HepG2 (cell line): ENCODE measurements around the gene ZNF222. TPM values are rescaled to one million over a fixed set of nuclear protein-coding genes. Genes with fewer than 3 reads are reported as not detected.
A peak's percentile ranks its signal among the peaks of the same experiment; 100 is the strongest.

Experiments
- ATF1 ChIP-seq: IDR thresholded peaks from 2 replicates; pipeline ENCODE4 v1.6.1; 2016; ENCODE audit warnings: mild to moderate bottlenecking, control low read depth
- KLF12 ChIP-seq: sonication (generic); formaldehyde crosslinking; IDR thresholded peaks from 2 replicates; pipeline ENCODE4 v1.4.0; 2020; ENCODE audit warnings: missing genetic modification reagents, borderline replicate concordance
- KMT2B ChIP-seq: IDR thresholded peaks from 2 replicates; pipeline ENCODE4 v1.6.1; 2016; ENCODE audit warnings: missing genetic modification reagents, missing compliant biosample characterization
- NFIB ChIP-seq: sonication (generic); formaldehyde crosslinking; IDR thresholded peaks from 2 replicates; pipeline ENCODE4 v1.9.0; 2021; ENCODE audit warnings: missing genetic modification reagents, mild to moderate bottlenecking, borderline replicate concordance
- RXRA ChIP-seq: sonication (generic); formaldehyde crosslinking; IDR thresholded peaks from 2 replicates; pipeline ENCODE4 v1.5.1; 2020; ENCODE audit warnings: missing genetic modification reagents
- SALL1 ChIP-seq: sonication (generic); formaldehyde crosslinking; IDR thresholded peaks from 2 replicates; pipeline ENCODE4 v1.8.0; 2022; ENCODE audit warnings: mild to moderate bottlenecking, missing genetic modification reagents
- SAP130 ChIP-seq: IDR thresholded peaks from 2 replicates; pipeline ENCODE4 v1.6.1; 2016; ENCODE audit warnings: low read depth
- SUZ12 ChIP-seq: fragments of 150-350 bp; IDR thresholded peaks from 2 replicates; pipeline ENCODE4 v1.6.1; 2014; ENCODE audit warnings: low read depth, low read length
- ZNF20 ChIP-seq: sonication (generic); formaldehyde crosslinking; IDR thresholded peaks from 2 replicates; pipeline ENCODE4 v1.4.0; 2020; ENCODE audit warnings: mild to moderate bottlenecking, moderate library complexity, missing genetic modification reagents
- ZNF205 ChIP-seq: IDR thresholded peaks from 2 replicates; pipeline ENCODE4 v1.6.1; 2018; ENCODE audit warnings: missing biosample characterization, missing genetic modification reagents
- ZNF3 ChIP-seq: IDR thresholded peaks from 2 replicates; pipeline ENCODE4 v1.7.0; 2017; ENCODE audit warnings: inconsistent platforms
- ZNF563 ChIP-seq: sonication (generic); formaldehyde crosslinking; IDR thresholded peaks from 2 replicates; pipeline ENCODE4 v1.8.0; 2022; ENCODE audit warnings: mild to moderate bottlenecking, moderate library complexity, missing genetic modification reagents
- ZSCAN30 ChIP-seq: sonication (generic); formaldehyde crosslinking; IDR thresholded peaks from 2 replicates; pipeline ENCODE4 v1.5.0; 2020; ENCODE audit warnings: mild to moderate bottlenecking, missing genetic modification reagents
- ZZZ3 ChIP-seq: sonication (generic); formaldehyde crosslinking; IDR thresholded peaks from 2 replicates; pipeline ENCODE4 v1.4.0; 2020; ENCODE audit warnings: missing genetic modification reagents, mild to moderate bottlenecking, borderline replicate concordance
- polyA plus RNA-seq, 8 experiments: library from polyadenylated mRNA; depleted of rRNA in 3 of 8; stranded (reverse) in 7 of 8; unstranded in 1 of 8; fragments of >200 nt; fragmentation: Illumina TruSeq in 4 of 8; extraction: Trizol in 4 of 8; gene quantifications; 2 replicates each; pipeline versions ENCODE4 v1.2.1 to v1.2.3, GENCODE V29; 2011 to 2016; ENCODE audit warnings: low read depth in 4 of 8, missing spikeins in 1 of 8, mixed read lengths in 1 of 8; ENCODE audit not compliant: insufficient read depth in 1 of 8
- total RNA-seq, 5 experiments: library from RNA; depleted of rRNA; stranded (reverse); fragments of >200 nt; fragmentation: Illumina TruSeq; extraction: Trizol; gene quantifications; 2 replicates each; pipeline ENCODE4 v1.2.3, GENCODE V29; 2016; ENCODE audit warnings: low read depth in 1 of 5
- TF ChIP-seq, protein P1 (sequence below): sonication (generic); formaldehyde crosslinking; IDR thresholded peaks from 2 replicates; pipeline ENCODE4 v1.8.0; 2023; ENCODE audit warnings: mild to moderate bottlenecking, missing genetic modification reagents
- TF ChIP-seq, protein P2 (sequence below): sonication (generic); formaldehyde crosslinking; IDR thresholded peaks from 2 replicates; pipeline ENCODE4 v1.4.0; 2020; ENCODE audit warnings: missing genetic modification reagents
- TF ChIP-seq, protein P3 (sequence below): sonication (generic); formaldehyde crosslinking; IDR thresholded peaks from 2 replicates; pipeline ENCODE4 v1.4.0; 2020; ENCODE audit warnings: missing genetic modification reagents, mild to moderate bottlenecking, borderline replicate concordance
- TF ChIP-seq, protein P4 (sequence below): fragments of 450-650 bp; IDR thresholded peaks from 2 replicates; pipeline ENCODE4 v1.6.1; 2017
- TF ChIP-seq, protein P5 (sequence below): sonication (generic); formaldehyde crosslinking; IDR thresholded peaks from 2 replicates; pipeline ENCODE4 v1.4.0; 2020; ENCODE audit warnings: missing genetic modification reagents, borderline replicate concordance

ZNF222 gene
- total and polyA plus RNA-seq, 2 of the 13 experiments (the other 11 are each of a cell fraction or from before 2014, with no cell fraction given) = 2.2 to 6.2 TPM

DNA sequence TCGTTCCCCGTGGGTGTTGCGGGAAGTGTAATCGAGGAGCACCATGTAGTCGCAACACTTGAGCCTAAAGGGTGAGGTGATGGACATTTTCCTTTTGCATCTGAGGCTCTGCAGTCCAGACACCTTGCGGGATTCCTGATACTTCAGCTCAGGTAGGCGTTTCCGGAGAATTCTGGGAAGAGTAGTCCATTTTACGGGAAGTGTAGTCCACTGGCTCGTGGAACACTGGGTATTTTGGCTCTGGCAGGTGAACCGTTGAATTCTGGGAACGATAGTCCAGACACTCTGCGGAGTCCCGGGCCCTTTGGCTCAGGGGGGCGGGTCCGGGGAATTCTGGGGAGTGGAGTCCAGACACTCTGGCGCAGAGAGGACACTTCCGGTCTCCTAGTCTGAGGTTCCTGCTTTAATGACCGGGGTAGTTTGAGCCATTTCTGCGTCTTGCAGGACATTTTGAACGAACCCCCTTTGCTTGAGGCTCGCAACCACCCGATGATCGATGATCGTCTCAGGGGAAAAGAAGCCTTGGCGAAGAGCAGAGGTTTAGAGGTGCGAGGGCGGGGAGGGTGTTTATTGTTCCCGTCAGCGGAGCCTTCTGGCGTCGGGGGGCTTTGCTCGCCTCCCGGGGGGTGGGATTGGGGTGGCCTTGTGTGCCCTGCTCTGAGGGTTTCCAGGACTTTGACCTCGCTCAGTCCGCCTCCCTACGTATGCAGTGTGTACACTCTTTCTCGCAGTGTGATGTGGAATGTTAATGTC, 26.6 kb downstream of the ZNF222 start, which contains the start of gene ZNF223 (continued):
- TF ChIP-seq, protein P1, sequence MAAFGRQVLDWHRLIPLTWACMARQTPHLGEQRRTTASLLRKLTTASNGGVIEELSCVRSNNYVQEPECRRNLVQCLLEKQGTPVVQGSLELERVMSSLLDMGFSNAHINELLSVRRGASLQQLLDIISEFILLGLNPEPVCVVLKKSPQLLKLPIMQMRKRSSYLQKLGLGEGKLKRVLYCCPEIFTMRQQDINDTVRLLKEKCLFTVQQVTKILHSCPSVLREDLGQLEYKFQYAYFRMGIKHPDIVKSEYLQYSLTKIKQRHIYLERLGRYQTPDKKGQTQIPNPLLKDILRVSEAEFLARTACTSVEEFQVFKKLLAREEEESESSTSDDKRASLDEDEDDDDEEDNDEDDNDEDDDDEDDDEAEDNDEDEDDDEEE (CRISPR knock-in tag) = 0 out of 2 replicates have a peak, but pooled peaks have one; percentile 54
- TF ChIP-seq, protein P2, sequence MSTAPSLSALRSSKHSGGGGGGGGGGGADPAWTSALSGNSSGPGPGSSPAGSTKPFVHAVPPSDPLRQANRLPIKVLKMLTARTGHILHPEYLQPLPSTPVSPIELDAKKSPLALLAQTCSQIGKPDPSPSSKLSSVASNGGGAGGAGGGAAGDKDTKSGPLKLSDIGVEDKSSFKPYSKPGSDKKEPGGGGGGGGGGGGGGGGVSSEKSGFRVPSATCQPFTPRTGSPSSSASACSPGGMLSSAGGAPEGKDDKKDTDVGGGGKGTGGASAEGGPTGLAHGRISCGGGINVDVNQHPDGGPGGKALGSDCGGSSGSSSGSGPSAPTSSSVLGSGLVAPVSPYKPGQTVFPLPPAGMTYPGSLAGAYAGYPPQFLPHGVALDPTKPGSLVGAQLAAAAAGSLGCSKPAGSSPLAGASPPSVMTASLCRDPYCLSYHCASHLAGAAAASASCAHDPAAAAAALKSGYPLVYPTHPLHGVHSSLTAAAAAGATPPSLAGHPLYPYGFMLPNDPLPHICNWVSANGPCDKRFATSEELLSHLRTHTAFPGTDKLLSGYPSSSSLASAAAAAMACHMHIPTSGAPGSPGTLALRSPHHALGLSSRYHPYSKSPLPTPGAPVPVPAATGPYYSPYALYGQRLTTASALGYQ = 0 out of 2 replicates have a peak, but pooled peaks have one; percentile 41
- TF ChIP-seq ATF1 (CRISPR knock-in tag) (peak; percentile 80), NFIB (CRISPR knock-in tag) (no peak), ZNF20 (CRISPR knock-in tag) (no peak), SAP130 (CRISPR knock-in tag) (peak; percentile 84), SUZ12 (peak; percentile 76), ZNF563 (CRISPR knock-in tag) (0 out of 2 replicates have a peak, but pooled peaks have one; percentile 25), ZZZ3 (CRISPR knock-in tag) (0 out of 2 replicates have a peak, but pooled peaks have one; percentile 28), ZNF3 (CRISPR knock-in tag) (no peak), SALL1 (CRISPR knock-in tag) (peak; percentile 50; the same call in 1 of the 2 replicates), ZSCAN30 (CRISPR knock-in tag) (peak; percentile 37; the same call in 1 of the 2 replicates), KMT2B (CRISPR knock-in tag) (peak; percentile 70; the same call in 1 of the 2 replicates), ZNF205 (no peak), KLF12 (0 out of 2 replicates have a peak, but pooled peaks have one; percentile 72), RXRA (peak; percentile 33; the same call in 1 of the 2 replicates)
- TF ChIP-seq, protein P3, sequence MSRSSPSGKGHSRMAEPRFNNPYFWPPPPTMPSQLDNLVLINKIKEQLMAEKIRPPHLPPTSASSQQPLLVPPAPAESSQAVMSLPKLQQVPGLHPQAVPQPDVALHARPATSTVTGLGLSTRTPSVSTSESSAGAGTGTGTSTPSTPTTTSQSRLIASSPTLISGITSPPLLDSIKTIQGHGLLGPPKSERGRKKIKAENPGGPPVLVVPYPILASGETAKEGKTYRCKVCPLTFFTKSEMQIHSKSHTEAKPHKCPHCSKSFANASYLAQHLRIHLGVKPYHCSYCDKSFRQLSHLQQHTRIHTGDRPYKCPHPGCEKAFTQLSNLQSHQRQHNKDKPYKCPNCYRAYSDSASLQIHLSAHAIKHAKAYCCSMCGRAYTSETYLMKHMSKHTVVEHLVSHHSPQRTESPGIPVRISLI (CRISPR knock-in tag) = 0 out of 2 replicates have a peak, but pooled peaks have one; percentile 24
- TF ChIP-seq, protein P4, sequence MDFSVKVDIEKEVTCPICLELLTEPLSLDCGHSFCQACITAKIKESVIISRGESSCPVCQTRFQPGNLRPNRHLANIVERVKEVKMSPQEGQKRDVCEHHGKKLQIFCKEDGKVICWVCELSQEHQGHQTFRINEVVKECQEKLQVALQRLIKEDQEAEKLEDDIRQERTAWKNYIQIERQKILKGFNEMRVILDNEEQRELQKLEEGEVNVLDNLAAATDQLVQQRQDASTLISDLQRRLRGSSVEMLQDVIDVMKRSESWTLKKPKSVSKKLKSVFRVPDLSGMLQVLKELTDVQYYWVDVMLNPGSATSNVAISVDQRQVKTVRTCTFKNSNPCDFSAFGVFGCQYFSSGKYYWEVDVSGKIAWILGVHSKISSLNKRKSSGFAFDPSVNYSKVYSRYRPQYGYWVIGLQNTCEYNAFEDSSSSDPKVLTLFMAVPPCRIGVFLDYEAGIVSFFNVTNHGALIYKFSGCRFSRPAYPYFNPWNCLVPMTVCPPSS = no peak
- TF ChIP-seq, protein P5, sequence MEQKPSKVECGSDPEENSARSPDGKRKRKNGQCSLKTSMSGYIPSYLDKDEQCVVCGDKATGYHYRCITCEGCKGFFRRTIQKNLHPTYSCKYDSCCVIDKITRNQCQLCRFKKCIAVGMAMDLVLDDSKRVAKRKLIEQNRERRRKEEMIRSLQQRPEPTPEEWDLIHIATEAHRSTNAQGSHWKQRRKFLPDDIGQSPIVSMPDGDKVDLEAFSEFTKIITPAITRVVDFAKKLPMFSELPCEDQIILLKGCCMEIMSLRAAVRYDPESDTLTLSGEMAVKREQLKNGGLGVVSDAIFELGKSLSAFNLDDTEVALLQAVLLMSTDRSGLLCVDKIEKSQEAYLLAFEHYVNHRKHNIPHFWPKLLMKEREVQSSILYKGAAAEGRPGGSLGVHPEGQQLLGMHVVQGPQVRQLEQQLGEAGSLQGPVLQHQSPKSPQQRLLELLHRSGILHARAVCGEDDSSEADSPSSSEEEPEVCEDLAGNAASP (CRISPR knock-in tag) = peak; percentile 74; the same call in 1 of the 2 replicates
